BE2C (cell line): ENCODE data around the gene SLC22A6.
A peak's percentile ranks its signal among the peaks of the same experiment; 100 is the strongest.

Experiments
- DNase-seq: peaks from one replicate; pipeline ENCODE4 v3.0.0-alpha.2; 2020
- H3K27me3 ChIP-seq: fragments of 250-450 bp; sonication (Bioruptor Pico); 2 replicates; pipeline ENCODE4 v1.5.1; 2020; ENCODE audit warnings: mild to moderate bottlenecking
- H3K36me3 ChIP-seq: fragments of 250-450 bp; sonication (Bioruptor Pico); 2 replicates; pipeline ENCODE4 v1.5.1; 2020; ENCODE audit warnings: mild to moderate bottlenecking
- H3K4me1 ChIP-seq: fragments of 250-450 bp; sonication (Bioruptor Pico); 2 replicates; pipeline ENCODE4 v1.5.1; 2020
- H3K4me3 ChIP-seq: 2 replicates; pipeline ENCODE4 v1.5.1; 2011; ENCODE audit warnings: low read depth, low read length
- H3K9me3 ChIP-seq: fragments of 250-450 bp; sonication (Bioruptor Pico); 2 replicates; pipeline ENCODE4 v1.5.1; 2020
- TF ChIP-seq, protein P1 (sequence below): IDR thresholded peaks from 2 replicates; pipeline ENCODE4 v1.5.1; 2012; ENCODE audit warnings: mild to moderate bottlenecking, low read depth, low read length

Gene SLC22A6

DNA sequence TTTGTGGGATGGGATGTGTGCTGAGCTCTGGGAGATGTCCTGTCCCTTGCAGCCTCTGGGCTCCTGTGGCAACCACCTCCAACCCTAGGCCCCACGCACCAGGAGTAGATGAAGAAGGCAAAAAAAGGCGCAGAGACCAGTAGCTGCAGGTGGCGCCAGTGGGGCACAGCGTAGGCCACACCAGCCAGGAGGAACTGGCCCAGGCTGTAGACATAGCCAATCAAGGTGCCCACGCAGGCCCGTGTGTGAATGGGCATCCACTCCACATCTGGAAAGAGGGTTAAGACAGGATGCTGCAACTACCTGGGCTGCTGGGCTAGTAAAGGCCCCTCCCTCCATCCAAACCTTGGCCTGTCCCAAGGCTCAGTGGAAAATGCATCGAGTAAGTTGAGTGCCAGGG lies 3.0 kb downstream of the SLC22A6 start:
- H3K4me1 ChIP-seq: no peaks in the 10 kb centered on the region
- H3K27me3 ChIP-seq: no peaks in the 10 kb centered on the region
- DNase-seq: no peak
- H3K9me3 ChIP-seq: no peaks in the 10 kb centered on the region
- TF ChIP-seq, protein P1, sequence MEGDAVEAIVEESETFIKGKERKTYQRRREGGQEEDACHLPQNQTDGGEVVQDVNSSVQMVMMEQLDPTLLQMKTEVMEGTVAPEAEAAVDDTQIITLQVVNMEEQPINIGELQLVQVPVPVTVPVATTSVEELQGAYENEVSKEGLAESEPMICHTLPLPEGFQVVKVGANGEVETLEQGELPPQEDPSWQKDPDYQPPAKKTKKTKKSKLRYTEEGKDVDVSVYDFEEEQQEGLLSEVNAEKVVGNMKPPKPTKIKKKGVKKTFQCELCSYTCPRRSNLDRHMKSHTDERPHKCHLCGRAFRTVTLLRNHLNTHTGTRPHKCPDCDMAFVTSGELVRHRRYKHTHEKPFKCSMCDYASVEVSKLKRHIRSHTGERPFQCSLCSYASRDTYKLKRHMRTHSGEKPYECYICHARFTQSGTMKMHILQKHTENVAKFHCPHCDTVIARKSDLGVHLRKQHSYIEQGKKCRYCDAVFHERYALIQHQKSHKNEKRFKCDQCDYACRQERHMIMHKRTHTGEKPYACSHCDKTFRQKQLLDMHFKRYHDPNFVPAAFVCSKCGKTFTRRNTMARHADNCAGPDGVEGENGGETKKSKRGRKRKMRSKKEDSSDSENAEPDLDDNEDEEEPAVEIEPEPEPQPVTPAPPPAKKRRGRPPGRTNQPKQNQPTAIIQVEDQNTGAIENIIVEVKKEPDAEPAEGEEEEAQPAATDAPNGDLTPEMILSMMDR: no peak
- no peak overlapping the region for H3K4me3 ChIP-seq
- no peaks in the 10 kb centered on the region for H3K36me3 ChIP-seq

- H3K9me3 ChIP-seq: no peaks in the 10 kb centered on the region
- peaks cover 5% of the 10 kb centered on the region for H3K4me1 ChIP-seq
- no peak overlapping the region for H3K4me3 ChIP-seq
- TF ChIP-seq, protein P1: no peak
- H3K27me3 ChIP-seq: no peaks in the 10 kb centered on the region
- no peak for DNase-seq
- no peaks in the 10 kb centered on the region for H3K36me3 ChIP-seq
These were observed 4.5 kb downstream of the SLC22A6 start for GRCh38 chr11:62980133-62980760.

GRCh38 chr11:62976109-62976508 lies 8.7 kb downstream of the SLC22A6 start:
- H3K27me3 ChIP-seq: no peaks in the 10 kb centered on the region
- TF ChIP-seq, protein P1: no peak
- DNase-seq: no peak

DNA sequence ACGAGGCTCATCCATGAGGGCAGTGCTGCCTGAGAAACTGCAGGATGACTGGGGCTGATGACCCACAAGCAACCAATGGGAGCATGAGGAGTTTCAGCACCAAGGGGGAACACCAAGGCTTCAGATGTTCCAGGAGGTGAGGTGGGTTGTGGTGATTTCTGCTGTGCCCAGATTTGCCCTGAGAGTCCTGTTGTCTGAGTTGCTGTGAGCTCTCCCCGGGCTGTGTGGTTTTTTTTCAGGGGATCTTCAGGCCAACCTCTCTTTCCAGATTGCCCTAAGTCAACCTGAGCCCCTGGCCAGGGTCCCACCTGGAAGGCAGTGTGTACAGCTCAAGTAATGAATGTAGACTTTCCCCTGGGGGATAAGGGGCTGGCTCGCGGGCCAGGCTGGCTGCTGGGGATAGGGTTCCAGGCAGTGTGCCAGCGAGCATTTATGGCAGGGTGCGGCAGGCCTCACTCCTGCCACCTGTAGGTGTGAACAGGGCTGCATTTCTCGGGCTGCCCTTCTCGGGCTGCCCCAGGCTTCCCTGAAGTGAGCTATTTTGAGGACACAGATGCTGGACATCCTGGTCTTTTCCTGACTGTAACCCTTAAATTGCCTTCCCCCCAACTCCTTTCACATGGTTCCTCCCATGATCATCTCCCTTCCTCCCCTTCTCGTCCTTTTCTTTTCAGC lies 9.8 kb downstream of the SLC22A6 start:
- TF ChIP-seq, protein P1: peak; percentile 63
- peak; percentile 84 for DNase-seq
- Histone ChIP-seq H3K36me3 (no peaks in the 10 kb centered on the region), H3K9me3 (no peaks in the 10 kb centered on the region), H3K4me1 (peaks cover 14% of the 10 kb centered on the region), H3K27me3 (no peaks in the 10 kb centered on the region), H3K4me3 (no peak overlapping the region)

More at GRCh38 chr11:62976109-62976508, 8.7 kb downstream of the SLC22A6 start:
- H3K4me3 ChIP-seq: no peak overlapping the region
- H3K4me1 ChIP-seq: peaks cover 14% of the 10 kb centered on the region
- no peaks in the 10 kb centered on the region for H3K9me3 ChIP-seq
- H3K36me3 ChIP-seq: no peaks in the 10 kb centered on the region

GRCh38 chr11:62965574-62965973 lies 19.2 kb downstream of the SLC22A6 start:
- H3K36me3 ChIP-seq: no peaks in the 10 kb centered on the region
- H3K27me3 ChIP-seq: no peaks in the 10 kb centered on the region
- TF ChIP-seq, protein P1: no peak

DNA sequence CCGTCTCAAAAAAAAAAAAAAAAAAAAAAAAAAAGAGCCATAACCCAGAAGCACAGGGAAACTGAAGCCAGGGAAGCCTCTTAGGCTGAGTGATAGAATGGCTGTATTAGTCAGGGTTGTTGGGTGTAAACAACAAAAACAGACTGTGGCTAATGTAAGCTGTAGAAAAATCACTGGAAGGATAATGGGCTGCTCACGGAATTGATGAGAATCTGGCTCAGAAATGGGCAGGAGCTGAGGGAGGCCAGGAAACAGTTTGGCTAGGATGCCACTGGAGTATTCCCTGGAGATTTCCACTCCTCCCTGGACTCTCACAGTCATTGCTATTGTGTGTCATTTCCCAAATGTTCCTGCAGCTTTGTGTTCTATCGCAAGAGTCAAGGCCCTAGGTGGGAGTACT lies 22.4 kb downstream of the SLC22A6 start:
- no peak overlapping the region for H3K4me3 ChIP-seq
- no peaks in the 10 kb centered on the region for H3K27me3 ChIP-seq
- H3K9me3 ChIP-seq: no peaks in the 10 kb centered on the region
- H3K36me3 ChIP-seq: no peaks in the 10 kb centered on the region
- H3K4me1 ChIP-seq: no peaks in the 10 kb centered on the region
- DNase-seq: no peak
- TF ChIP-seq, protein P1: no peak

More at GRCh38 chr11:62965574-62965973, 19.2 kb downstream of the SLC22A6 start:
- no peak for DNase-seq
- Histone ChIP-seq H3K4me1 (no peaks in the 10 kb centered on the region), H3K9me3 (no peaks in the 10 kb centered on the region), H3K4me3 (no peak overlapping the region)
